GM12878 (cell line): ENCODE results near the gene CDH2. TPM values are rescaled to one million over a fixed set of nuclear protein-coding genes. Genes with fewer than 3 reads are reported as not detected.

Experiments used
- ATAC-seq: fragments of 200-7000 bp; cut with Tn5 transposase; 3 replicates; pipeline ENCODE4 v1.9.1; 2020; ENCODE audit warnings: mild to moderate bottlenecking, moderate library complexity
- BruUV-seq: library from RNA; stranded (reverse); fragments of 400-500 nt; replicated peaks from 2 replicates; lab custom pipeline; 2021; lab: Mats Ljungman, UMichigan
- CTCF ChIA-PET: fragments of 300-600 bp; sonication (Branson Sonifier 250); formaldehyde crosslinking; extraction: SDS; loops from one replicate; lab custom pipeline; 2021; ENCODE audit warnings: inconsistent platforms; lab: Yijun Ruan, JAX
- POLR2A ChIA-PET: fragments of 350-600 bp; formaldehyde crosslinking; extraction: SDS; loops from one replicate; lab custom pipeline; 2021; ENCODE audit warnings: inconsistent platforms; lab: Charles Lee
- RAD21 ChIA-PET: fragments of 300-600 bp; sonication (Branson Sonifier 250); formaldehyde crosslinking; loops from one replicate; lab custom pipeline; 2023; ENCODE audit warnings: antibody characterized with exemption; ENCODE audit not compliant: unreplicated experiment; lab: Charles Lee
- SMC1A ChIA-PET: fragments of 300-600 bp; sonication (Branson Sonifier 250); formaldehyde crosslinking; loops from one replicate; lab custom pipeline; 2023; ENCODE audit not compliant: unreplicated experiment, uncharacterized antibody; lab: Charles Lee
- DNase-seq: peaks from one replicate; pipeline ENCODE4 v3.0.0-alpha.2; 2011; ENCODE audit warnings: low read depth, low spot score
- FAIRE-seq: peaks from 3 replicates; lab custom pipeline; 2011; peaks lifted over from hg19 to GRCh38; lab: Jason Lieb, UNC
- H2AFZ ChIP-seq: 2 replicates; pipeline ENCODE4 v1.6.0; 2011; ENCODE audit warnings: low read depth, low read length, control low read depth; ENCODE audit not compliant: control insufficient read depth
- H3K27ac ChIP-seq: 2 replicates; pipeline ENCODE4 v1.5.1; 2011; ENCODE audit warnings: control low read depth; ENCODE audit not compliant: control insufficient read depth, insufficient read depth
- H3K27me3 ChIP-seq, 2 experiments: replicated peaks in 1 of 2; 2 replicates each; pipeline versions ENCODE4 v1.6.0 to v1.6.1; 2011; ENCODE audit warnings: low read length in 1 of 2; ENCODE audit not compliant: control insufficient read depth in 2 of 2, insufficient read depth in 2 of 2
- H3K36me3 ChIP-seq, 2 experiments: 2 replicates each; pipeline ENCODE4 v1.5.1; 2011; ENCODE audit warnings: low read length in 1 of 2; ENCODE audit not compliant: control insufficient read depth in 2 of 2, insufficient read depth in 2 of 2
- H3K4me1 ChIP-seq: 2 replicates; pipeline ENCODE4 v1.6.1; 2011; ENCODE audit warnings: mild to moderate bottlenecking, low read length, moderate library complexity, mixed read lengths; ENCODE audit not compliant: control insufficient read depth, insufficient read depth
- H3K4me2 ChIP-seq: 2 replicates; pipeline ENCODE4 v1.6.0; 2011; ENCODE audit warnings: control low read depth; ENCODE audit not compliant: control insufficient read depth, insufficient read depth
- H3K4me3 ChIP-seq: fragments of 200-600 bp; sonication (generic); 2 replicates; pipeline ENCODE4 v1.5.1; 2016
- H3K79me2 ChIP-seq: 2 replicates; pipeline ENCODE4 v1.6.0; 2011; ENCODE audit warnings: low read length; ENCODE audit not compliant: control insufficient read depth, insufficient read depth
- H3K9ac ChIP-seq: 2 replicates; pipeline ENCODE4 v1.8.0; 2011; ENCODE audit warnings: low read length, control low read depth, mixed read lengths; ENCODE audit not compliant: control insufficient read depth, insufficient read depth
- H3K9me3 ChIP-seq: replicated peaks from 3 replicates; pipeline ENCODE4 v1.5.1; 2011; ENCODE audit warnings: mild to moderate bottlenecking, low read length; ENCODE audit not compliant: control insufficient read depth, insufficient read depth
- H4K20me1 ChIP-seq: 2 replicates; pipeline ENCODE4 v1.6.0; 2011; ENCODE audit not compliant: control insufficient read depth, insufficient read depth
- ATF7 ChIP-seq: fragments of 450-650 bp; IDR thresholded peaks from 2 replicates; pipeline ENCODE4 v1.6.1; 2016; ENCODE audit warnings: low read depth, mild to moderate bottlenecking
- BCL11A ChIP-seq: IDR thresholded peaks from 2 replicates; pipeline ENCODE4 v1.6.1; 2011; ENCODE audit warnings: low read depth, low read length
- BHLHE40 ChIP-seq, 2 experiments: fragments of 450-650 bp in 1 of 2; IDR thresholded peaks; 2 replicates each; pipeline ENCODE4 v1.6.1; 2011 to 2017; ENCODE audit warnings: low read depth in 2 of 2, borderline replicate concordance in 1 of 2, improper control_type of control experiment in 1 of 2, low read length in 1 of 2, mild to moderate bottlenecking in 1 of 2
- BRCA1 ChIP-seq: IDR thresholded peaks from 2 replicates; pipeline ENCODE4 v1.6.1; 2011; ENCODE audit warnings: low read depth, low read length, improper control_type of control experiment
- CBFB ChIP-seq: IDR thresholded peaks from 2 replicates; pipeline ENCODE4 v1.6.1; 2016; ENCODE audit warnings: antibody characterized with exemption, low read depth
- CBX3 ChIP-seq: fragments of 200-600 bp; sonication (generic); IDR thresholded peaks from 2 replicates; pipeline ENCODE4 v1.6.1; 2016; ENCODE audit warnings: low read depth, borderline replicate concordance
- CBX5 ChIP-seq: sonication (generic); IDR thresholded peaks from 2 replicates; pipeline ENCODE4 v1.6.1; 2016; ENCODE audit warnings: low read depth, moderate library complexity, mild to moderate bottlenecking, inconsistent platforms
- ELK1 ChIP-seq: IDR thresholded peaks from 2 replicates; pipeline ENCODE4 v1.6.1; 2012; ENCODE audit warnings: low read depth, low read length, improper control_type of control experiment
- ESRRA ChIP-seq: IDR thresholded peaks from 2 replicates; pipeline ENCODE4 v1.6.1; 2012; ENCODE audit warnings: mild to moderate bottlenecking, low read length, improper control_type of control experiment
- MAX ChIP-seq: IDR thresholded peaks from 2 replicates; pipeline ENCODE4 v1.6.1; 2012; ENCODE audit warnings: low read depth, low read length, improper control_type of control experiment
- MYC ChIP-seq: IDR thresholded peaks from 2 replicates; pipeline ENCODE4 v1.6.1; 2011; ENCODE audit warnings: mild to moderate bottlenecking, low read length, moderate library complexity, inconsistent platforms; ENCODE audit not compliant: insufficient read depth, insufficient replicate concordance, insufficient read length, severe bottlenecking
- NFXL1 ChIP-seq: fragments of 450-650 bp; IDR thresholded peaks from 2 replicates; pipeline ENCODE4 v1.6.1; 2017; ENCODE audit warnings: antibody characterized with exemption, mild to moderate bottlenecking, borderline replicate concordance
- NFYA ChIP-seq: IDR thresholded peaks from 2 replicates; pipeline ENCODE4 v1.6.1; 2011; ENCODE audit warnings: low read depth, mild to moderate bottlenecking, low read length, improper control_type of control experiment, borderline replicate concordance
- NRF1 ChIP-seq: conservative IDR thresholded peaks from 2 replicates; pipeline ENCODE4 v1.6.1; 2011; ENCODE audit warnings: mild to moderate bottlenecking, low read depth, low read length, improper control_type of control experiment
- POU2F2 ChIP-seq: IDR thresholded peaks from 3 replicates; pipeline ENCODE4 v1.6.1; 2011; ENCODE audit warnings: low read depth, mild to moderate bottlenecking, low read length, borderline replicate concordance
- SIN3A ChIP-seq: IDR thresholded peaks from 2 replicates; pipeline ENCODE4 v1.6.1; 2012; ENCODE audit warnings: low read depth, low read length, improper control_type of control experiment
- WGBS: methylation state at CpG from one replicate; pipeline ENCODE4 v1.1.6; 2016; ENCODE audit warnings: low lambda C conversion rate; ENCODE audit not compliant: insufficient replicate concordance, insufficient coverage; ENCODE audit errors: missing lambda C conversion rate; 5-methylcytosine and 5-hydroxymethylcytosine counted together
- in situ Hi-C: fragments of 300-500 bp; cut with MboI; formaldehyde crosslinking; loops from 9 replicates; pipeline ENCODE4 v1.14.3; 2018; ENCODE audit warnings: mixed read lengths
- intact Hi-C: fragments of 100-400 bp; cut with micrococcal nuclease; formaldehyde crosslinking; loops from one replicate; pipeline ENCODE4 v1.14.2; 2022; ENCODE audit not compliant: unreplicated experiment
- polyA plus RNA-seq, 11 experiments: library from polyadenylated mRNA; depleted of rRNA in 4 of 11; unstranded in 6 of 11; stranded (reverse) in 5 of 11; fragments of >200 nt; fragmentation: Nextera tagmentation in 4 of 11; fragmentation: Illumina TruSeq in 1 of 11; extraction: Ambion mirVana in 4 of 11; extraction: Trizol in 1 of 11; gene quantifications; 1 replicate in 1 of 11; 2 replicates in 10 of 11; pipeline versions ENCODE4 v1.2.1 to v1.2.3, GENCODE V29; 2011 to 2016; ENCODE audit warnings: inconsistent platforms in 2 of 11, missing spikeins in 2 of 11, low read depth in 1 of 11
- total RNA-seq, 4 experiments: library from RNA; depleted of rRNA in 3 of 4; stranded (reverse); fragments of >200 nt in 3 of 4; fragmentation: Illumina TruSeq in 1 of 4; extraction: Trizol in 1 of 4; gene quantifications; 2 replicates each; pipeline versions ENCODE4 v1.2.1 to v1.2.3, GENCODE V29; 2013 to 2021
- TF ChIP-seq, protein P1 (sequence below): fragments of 150-350 bp; IDR thresholded peaks from 2 replicates; pipeline ENCODE4 v1.6.1; 2014; ENCODE audit warnings: mild to moderate bottlenecking, low read depth, low read length
- TF ChIP-seq, protein P2 (sequence below): fragments of 450-650 bp; formaldehyde crosslinking; IDR thresholded peaks from 2 replicates; pipeline ENCODE4 v1.4.0; 2020; ENCODE audit warnings: mild to moderate bottlenecking, moderate library complexity

CDH2 gene
- total and polyA plus RNA-seq, 10 of the 15 experiments (the other 5 are each of a cell fraction or from before 2014, with no cell fraction given): 0.01 to 0.25 (median 0.06) TPM; not detected in 4

DNA sequence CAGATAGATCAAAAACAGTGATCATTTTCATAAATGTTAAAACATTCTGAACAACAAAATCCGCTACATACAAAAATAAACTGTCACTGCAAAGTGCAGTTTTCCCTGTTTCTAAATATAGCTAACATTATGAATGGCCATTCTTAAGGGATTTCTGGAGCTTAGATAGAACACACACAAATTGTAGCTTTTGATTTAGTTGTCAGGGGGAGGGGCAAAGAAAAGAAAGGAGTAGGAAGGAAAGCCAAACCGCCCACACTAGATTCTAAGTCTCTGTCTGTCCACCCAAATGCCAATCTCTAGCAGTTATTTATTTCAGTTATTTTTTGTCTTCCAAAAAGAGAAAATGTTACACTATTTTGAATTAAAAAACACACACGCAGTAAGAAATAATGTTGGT lies 182.4 kb downstream of the CDH2 start (continued):
- no peak for TF ChIP-seq NFXL1
- TF ChIP-seq, protein P1, sequence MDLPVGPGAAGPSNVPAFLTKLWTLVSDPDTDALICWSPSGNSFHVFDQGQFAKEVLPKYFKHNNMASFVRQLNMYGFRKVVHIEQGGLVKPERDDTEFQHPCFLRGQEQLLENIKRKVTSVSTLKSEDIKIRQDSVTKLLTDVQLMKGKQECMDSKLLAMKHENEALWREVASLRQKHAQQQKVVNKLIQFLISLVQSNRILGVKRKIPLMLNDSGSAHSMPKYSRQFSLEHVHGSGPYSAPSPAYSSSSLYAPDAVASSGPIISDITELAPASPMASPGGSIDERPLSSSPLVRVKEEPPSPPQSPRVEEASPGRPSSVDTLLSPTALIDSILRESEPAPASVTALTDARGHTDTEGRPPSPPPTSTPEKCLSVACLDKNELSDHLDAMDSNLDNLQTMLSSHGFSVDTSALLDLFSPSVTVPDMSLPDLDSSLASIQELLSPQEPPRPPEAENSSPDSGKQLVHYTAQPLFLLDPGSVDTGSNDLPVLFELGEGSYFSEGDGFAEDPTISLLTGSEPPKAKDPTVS: no peak
- no peak for TF ChIP-seq BHLHE40 (IDR thresholded peaks at IDR 0.05; ENCODE audit: borderline replicate concordance in 1 of 2, low read depth in 2 of 2, low read length in 1 of 2)
- TF ChIP-seq CBX3: no peak
- TF ChIP-seq POU2F2: no peak
- TF ChIP-seq CBX5: no peak
- TF ChIP-seq SIN3A: no peak
- TF ChIP-seq, all 136 proteins: peak for 0

DNA sequence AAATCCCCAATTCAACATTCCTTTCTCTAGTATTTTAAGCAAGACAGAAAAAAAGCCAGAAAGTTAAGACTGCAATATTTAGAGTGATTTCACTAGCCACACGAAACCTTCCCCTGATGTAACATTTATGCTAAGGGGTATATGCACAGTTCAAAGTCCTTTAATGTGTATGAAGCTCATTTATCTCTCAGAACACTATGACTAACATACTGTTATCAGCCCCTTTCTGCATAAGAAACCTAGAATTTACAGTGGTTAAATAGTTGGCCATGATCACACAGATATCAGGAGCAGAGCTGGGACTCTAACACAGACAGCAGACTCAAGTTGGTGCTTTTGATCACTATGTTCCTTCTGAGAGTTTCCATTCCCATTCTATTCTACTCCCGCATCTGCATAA lies 185.5 kb downstream of the CDH2 start:
- ChIA-PET RAD21 (no interaction called here), SMC1A (no interaction called here), POLR2A (no interaction called here), CTCF (interaction anchor here (1.2 kb wide), 1 partner anchor 384 kb away, joined by 3 read pairs; no protein-coding TSS in a partner anchor)
- Histone ChIP-seq H2AFZ (no peak overlapping the region), H4K20me1 (no peaks in the 10 kb centered on the region), H3K27me3 (no peaks in the 10 kb centered on the region), H3K9ac (no peak overlapping the region), H3K4me2 (no peak overlapping the region), H3K9me3 (no peaks in the 10 kb centered on the region), H3K4me3 (no peak overlapping the region), H3K27ac (no peak overlapping the region), H3K4me1 (no peaks in the 10 kb centered on the region), H3K79me2 (no peaks in the 10 kb centered on the region), H3K36me3 (no peaks in the 10 kb centered on the region)
- in situ Hi-C loops (no loop called here), intact Hi-C loops (no loop called here)
- BruUV-seq: no TSS peak
- WGBS: 27% methylated on average over 2 of the region's 2 CpGs
- no peak for DNase-seq
- no peak for FAIRE-seq
- ATAC-seq: no peak
- no peak for TF ChIP-seq NRF1
- no peak for TF ChIP-seq ATF7
- no peak for TF ChIP-seq BRCA1
- no peak for TF ChIP-seq MAX
- TF ChIP-seq, protein P2, sequence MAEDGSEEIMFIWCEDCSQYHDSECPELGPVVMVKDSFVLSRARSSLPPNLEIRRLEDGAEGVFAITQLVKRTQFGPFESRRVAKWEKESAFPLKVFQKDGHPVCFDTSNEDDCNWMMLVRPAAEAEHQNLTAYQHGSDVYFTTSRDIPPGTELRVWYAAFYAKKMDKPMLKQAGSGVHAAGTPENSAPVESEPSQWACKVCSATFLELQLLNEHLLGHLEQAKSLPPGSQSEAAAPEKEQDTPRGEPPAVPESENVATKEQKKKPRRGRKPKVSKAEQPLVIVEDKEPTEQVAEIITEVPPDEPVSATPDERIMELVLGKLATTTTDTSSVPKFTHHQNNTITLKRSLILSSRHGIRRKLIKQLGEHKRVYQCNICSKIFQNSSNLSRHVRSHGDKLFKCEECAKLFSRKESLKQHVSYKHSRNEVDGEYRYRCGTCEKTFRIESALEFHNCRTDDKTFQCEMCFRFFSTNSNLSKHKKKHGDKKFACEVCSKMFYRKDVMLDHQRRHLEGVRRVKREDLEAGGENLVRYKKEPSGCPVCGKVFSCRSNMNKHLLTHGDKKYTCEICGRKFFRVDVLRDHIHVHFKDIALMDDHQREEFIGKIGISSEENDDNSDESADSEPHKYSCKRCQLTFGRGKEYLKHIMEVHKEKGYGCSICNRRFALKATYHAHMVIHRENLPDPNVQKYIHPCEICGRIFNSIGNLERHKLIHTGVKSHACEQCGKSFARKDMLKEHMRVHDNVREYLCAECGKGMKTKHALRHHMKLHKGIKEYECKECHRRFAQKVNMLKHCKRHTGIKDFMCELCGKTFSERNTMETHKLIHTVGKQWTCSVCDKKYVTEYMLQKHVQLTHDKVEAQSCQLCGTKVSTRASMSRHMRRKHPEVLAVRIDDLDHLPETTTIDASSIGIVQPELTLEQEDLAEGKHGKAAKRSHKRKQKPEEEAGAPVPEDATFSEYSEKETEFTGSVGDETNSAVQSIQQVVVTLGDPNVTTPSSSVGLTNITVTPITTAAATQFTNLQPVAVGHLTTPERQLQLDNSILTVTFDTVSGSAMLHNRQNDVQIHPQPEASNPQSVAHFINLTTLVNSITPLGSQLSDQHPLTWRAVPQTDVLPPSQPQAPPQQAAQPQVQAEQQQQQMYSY (CRISPR knock-in tag): no peak
- no peak for TF ChIP-seq NFYA
- no peak for TF ChIP-seq ELK1
- TF ChIP-seq BCL11A: no peak
- no peak for TF ChIP-seq MYC
- TF ChIP-seq CBX5: no peak
- TF ChIP-seq CBFB: no peak
- no peak for TF ChIP-seq ESRRA
